ENCODE data around the gene A3GALT2. TPM values are rescaled to one million over a fixed set of nuclear protein-coding genes. Genes with fewer than 3 reads are reported as not detected.

Gene A3GALT2
- total RNA-seq, 1 donor from 2014 or later, result not detected

DNA sequence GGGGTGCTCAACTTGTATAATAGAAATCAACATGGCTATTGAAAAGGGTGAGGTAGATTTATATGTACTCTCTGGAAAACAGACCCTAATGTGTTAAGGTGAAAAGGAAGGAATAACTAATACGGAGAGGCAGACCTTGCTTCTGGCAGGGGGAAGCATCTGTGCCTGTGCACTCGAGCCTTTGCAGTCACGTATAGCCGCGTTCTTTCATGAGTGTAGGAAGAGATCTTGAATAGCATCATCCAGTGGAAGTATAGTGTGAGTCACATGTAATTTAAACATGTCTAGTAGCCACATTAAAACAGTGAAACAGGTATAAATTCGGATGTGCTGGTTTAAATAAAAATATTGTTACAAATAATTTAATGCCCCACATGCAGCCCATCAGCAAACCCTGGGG lies 3.0 kb downstream of the A3GALT2 start:
- no peaks in the 10 kb centered on the region for H3K9me3 ChIP-seq
- TF ChIP-seq, protein P1, sequence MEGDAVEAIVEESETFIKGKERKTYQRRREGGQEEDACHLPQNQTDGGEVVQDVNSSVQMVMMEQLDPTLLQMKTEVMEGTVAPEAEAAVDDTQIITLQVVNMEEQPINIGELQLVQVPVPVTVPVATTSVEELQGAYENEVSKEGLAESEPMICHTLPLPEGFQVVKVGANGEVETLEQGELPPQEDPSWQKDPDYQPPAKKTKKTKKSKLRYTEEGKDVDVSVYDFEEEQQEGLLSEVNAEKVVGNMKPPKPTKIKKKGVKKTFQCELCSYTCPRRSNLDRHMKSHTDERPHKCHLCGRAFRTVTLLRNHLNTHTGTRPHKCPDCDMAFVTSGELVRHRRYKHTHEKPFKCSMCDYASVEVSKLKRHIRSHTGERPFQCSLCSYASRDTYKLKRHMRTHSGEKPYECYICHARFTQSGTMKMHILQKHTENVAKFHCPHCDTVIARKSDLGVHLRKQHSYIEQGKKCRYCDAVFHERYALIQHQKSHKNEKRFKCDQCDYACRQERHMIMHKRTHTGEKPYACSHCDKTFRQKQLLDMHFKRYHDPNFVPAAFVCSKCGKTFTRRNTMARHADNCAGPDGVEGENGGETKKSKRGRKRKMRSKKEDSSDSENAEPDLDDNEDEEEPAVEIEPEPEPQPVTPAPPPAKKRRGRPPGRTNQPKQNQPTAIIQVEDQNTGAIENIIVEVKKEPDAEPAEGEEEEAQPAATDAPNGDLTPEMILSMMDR (IDR thresholded peaks at IDR 0.05), result no peak
- no peaks in the 10 kb centered on the region for H3K27me3 ChIP-seq
- peaks cover 6 to 9% of the 10 kb centered on the region in 2 donors for H3K36me3 ChIP-seq
- DNase-seq (ENCODE audit: low spot score in 2 of 2), result no peak
- H3K4me3 ChIP-seq, result no peak overlapping the region
- intact Hi-C loops (cut with DNase I), result no loop called here
- no peak overlapping the region for H3K27ac ChIP-seq
- H3K4me1 ChIP-seq, result no peaks in the 10 kb centered on the region

DNA sequence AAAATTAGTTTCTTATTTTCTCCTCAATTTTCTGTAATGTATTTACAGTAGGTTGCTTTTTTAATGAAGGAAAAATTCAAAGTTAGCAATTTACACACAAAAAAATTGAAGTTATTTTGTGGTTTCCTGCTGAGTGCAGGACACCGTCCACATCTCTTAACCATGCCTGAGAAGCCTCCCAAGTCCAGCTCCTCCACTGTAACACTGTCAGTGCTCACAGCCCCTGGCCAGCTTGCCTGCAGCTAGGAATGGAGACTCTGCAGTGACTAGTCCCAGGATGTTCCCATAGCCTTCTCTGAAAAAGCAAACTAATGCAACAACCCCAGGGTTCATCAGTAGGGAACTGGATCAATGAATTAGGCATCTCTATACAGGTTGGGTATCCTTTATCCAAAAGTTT lies 3.5 kb downstream of the A3GALT2 start:
- DNase-seq (ENCODE audit: low spot score in 2 of 2), result no peak
- no peak overlapping the region for H3K4me3 ChIP-seq
- peaks cover under 1 to 4% of the 10 kb centered on the region in 2 donors for H3K36me3 ChIP-seq
- no peaks in the 10 kb centered on the region for H3K27me3 ChIP-seq
- H3K4me1 ChIP-seq, result no peaks in the 10 kb centered on the region
- intact Hi-C loops (cut with DNase I), result no loop called here
- TF ChIP-seq, protein P1 (IDR thresholded peaks at IDR 0.05), result no peak
- no peak overlapping the region for H3K27ac ChIP-seq
- no peaks in the 10 kb centered on the region for H3K9me3 ChIP-seq

DNA sequence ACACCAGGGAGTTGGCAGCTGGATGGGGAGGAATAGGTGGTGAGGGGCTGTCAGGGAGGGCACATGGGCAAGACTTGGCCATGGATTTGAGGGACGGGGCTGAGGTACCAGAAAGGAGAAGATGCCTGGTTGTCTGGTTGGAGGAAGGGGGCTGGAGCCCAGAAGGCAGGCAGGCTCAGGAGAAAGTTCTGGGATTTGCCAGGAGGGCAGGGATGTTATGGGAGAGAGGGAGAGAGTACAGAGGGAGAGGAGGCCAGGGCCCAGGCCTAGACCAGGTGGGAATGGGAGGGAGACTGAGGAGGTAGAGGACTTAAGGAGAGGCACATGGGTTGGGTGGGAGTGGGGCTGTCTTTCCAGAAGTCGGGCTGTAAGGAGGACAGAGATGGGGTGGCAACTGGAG lies 4.3 kb downstream of the A3GALT2 start:
- no peaks in the 10 kb centered on the region for H3K9me3 ChIP-seq
- DNase-seq (ENCODE audit: low spot score in 2 of 2), result no peak
- peaks cover 0 to 4% of the 10 kb centered on the region in 2 donors for H3K36me3 ChIP-seq
- H3K27me3 ChIP-seq, result no peaks in the 10 kb centered on the region
- no peak overlapping the region for H3K4me3 ChIP-seq
- H3K4me1 ChIP-seq, result no peaks in the 10 kb centered on the region
- intact Hi-C loops (cut with DNase I), result no loop called here
- TF ChIP-seq, protein P1 (IDR thresholded peaks at IDR 0.05), result no peak
- no peak overlapping the region for H3K27ac ChIP-seq

DNA sequence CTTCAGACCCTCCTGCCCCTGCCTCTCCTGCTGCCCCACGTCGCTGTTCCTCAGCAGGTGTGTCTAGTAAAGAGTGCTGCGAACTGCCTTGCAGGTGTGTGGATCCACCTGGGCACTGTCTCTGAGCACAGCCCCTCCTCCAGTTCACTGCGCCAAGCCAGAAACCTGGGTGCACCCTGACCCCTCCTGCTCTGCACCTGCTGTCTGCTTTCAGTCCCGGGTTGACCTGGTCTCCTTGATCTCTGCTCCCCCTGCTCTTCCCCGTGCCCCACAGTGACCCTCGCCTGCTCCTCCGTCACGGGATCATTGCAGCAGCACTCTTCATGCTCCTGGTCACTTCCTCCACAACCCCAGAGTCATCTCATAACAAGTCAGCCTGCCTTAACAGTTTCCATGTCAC lies 6.5 kb downstream of the A3GALT2 start:
- no peak for DNase-seq (ENCODE audit: low spot score in 2 of 2)
- intact Hi-C loops (cut with DNase I), result no loop called here

DNA sequence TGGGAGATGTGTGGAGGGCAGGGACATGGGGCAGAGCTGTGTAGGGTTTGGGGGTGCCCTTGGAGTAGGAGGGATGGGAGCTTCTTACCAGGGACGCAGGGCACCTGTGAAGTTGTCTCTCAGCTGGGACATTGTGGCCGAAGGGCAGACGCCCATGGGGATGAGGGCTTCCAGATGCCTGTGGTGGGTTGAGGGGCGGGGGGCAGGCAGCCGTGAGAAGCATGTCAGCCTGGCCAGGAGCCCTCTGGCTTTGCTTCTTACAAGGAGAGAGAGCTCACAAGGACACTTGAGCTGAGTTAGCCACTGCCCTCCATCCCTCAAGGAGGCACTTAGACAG lies 8.5 kb downstream of the A3GALT2 start:
- Histone ChIP-seq H3K36me3 (no peaks in the 10 kb centered on the region), H3K4me1 (no peaks in the 10 kb centered on the region), H3K27me3 (no peaks in the 10 kb centered on the region), H3K27ac (no peak overlapping the region), H3K9me3 (no peaks in the 10 kb centered on the region), H3K4me3 (no peak overlapping the region)
- intact Hi-C loops (cut with DNase I), result no loop called here
- DNase-seq (ENCODE audit: low spot score in 2 of 2), result no peak
- TF ChIP-seq, protein P1 (IDR thresholded peaks at IDR 0.05), result no peak

More for the DNA sequence above, 6.5 kb downstream of the A3GALT2 start:
- H3K27ac ChIP-seq, result no peak overlapping the region
- H3K4me3 ChIP-seq, result no peak overlapping the region
- no peaks in the 10 kb centered on the region for H3K9me3 ChIP-seq
- H3K4me1 ChIP-seq, result no peaks in the 10 kb centered on the region
- TF ChIP-seq, protein P1 (IDR thresholded peaks at IDR 0.05), result no peak
- no peaks in the 10 kb centered on the region for H3K36me3 ChIP-seq
- no peaks in the 10 kb centered on the region for H3K27me3 ChIP-seq

DNA sequence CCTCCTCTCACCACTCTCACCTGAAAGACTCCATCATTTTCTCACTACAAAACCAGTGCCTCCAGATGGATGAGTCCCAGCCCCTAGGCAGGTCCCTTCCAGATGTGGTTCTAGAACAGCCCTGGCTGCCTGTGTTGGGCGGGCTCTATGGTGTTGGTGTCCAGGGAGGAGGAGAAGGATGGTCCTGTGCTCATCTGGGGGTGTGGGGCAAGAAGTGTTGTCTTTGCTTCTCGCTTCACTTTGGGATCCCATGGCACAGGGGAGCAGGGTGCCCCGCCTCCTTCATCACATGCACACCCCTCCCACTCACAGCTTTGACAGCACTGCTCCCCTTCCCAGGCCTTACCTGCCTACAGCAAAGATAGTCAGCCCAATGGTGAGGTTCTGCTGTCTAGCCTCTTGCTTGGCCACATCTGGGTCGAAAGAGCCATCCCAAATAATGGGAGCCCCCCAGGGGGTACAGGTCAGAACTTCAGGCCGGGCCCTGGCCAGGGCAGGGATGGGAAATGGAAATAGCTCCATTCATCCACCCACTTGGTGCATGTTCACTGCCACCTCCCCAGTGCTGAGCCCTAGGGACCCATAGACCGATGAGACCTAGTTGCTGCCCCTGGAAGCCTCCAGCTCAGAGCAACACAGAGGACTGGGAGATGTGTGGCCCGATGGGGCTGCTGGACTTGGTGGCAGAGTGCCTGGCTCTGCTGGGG lies 9.0 kb downstream of the A3GALT2 start:
- Histone ChIP-seq H3K36me3 (no peaks in the 10 kb centered on the region), H3K9me3 (no peaks in the 10 kb centered on the region), H3K4me3 (no peak overlapping the region), H3K4me1 (peaks cover under 1 to 2% of the 10 kb centered on the region in 2 donors), H3K27me3 (no peaks in the 10 kb centered on the region), H3K27ac (no peak overlapping the region)
- TF ChIP-seq, protein P1 (IDR thresholded peaks at IDR 0.05), result no peak
- no peak for DNase-seq (ENCODE audit: low spot score in 2 of 2)
- intact Hi-C loops (cut with DNase I), result no loop called here
